Colonic mucosa (tissue), 4 donors: Measurements from ENCODE around the gene EEF1AKMT1. TPM values are rescaled to one million over a fixed set of nuclear protein-coding genes. Genes with fewer than 3 reads are reported as not detected.

ENCODE experiments used
- DNase-seq: peaks from one replicate; pipeline ENCODE4 v3.0.0-alpha.2; 2020
- H3K27ac ChIP-seq: fragments of 200-600 bp; one replicate; pipeline ENCODE4 v1.8.0; 2021
- H3K27me3 ChIP-seq: fragments of 200-600 bp; one replicate; pipeline ENCODE4 v1.8.0; 2021
- H3K36me3 ChIP-seq: fragments of 200-600 bp; one replicate; pipeline ENCODE4 v1.8.0; 2021
- H3K4me1 ChIP-seq: fragments of 200-600 bp; one replicate; pipeline ENCODE4 v1.8.0; 2021; ENCODE audit warnings: mild to moderate bottlenecking
- H3K4me3 ChIP-seq: fragments of 200-600 bp; one replicate; pipeline ENCODE4 v1.8.0; 2021
- H3K9ac ChIP-seq, 2 donors: one replicate each; pipeline ENCODE4 v1.7.0; 2013; ENCODE audit warnings: control low read depth in 2 of 2, low read depth in 2 of 2, low read length in 2 of 2
- H3K9me3 ChIP-seq: fragments of 200-600 bp; one replicate; pipeline ENCODE4 v1.8.0; 2021
- CTCF ChIP-seq: fragments of 200-600 bp; IDR thresholded peaks from one replicate; pipeline ENCODE4 v1.8.0; 2022; ENCODE audit warnings: antibody characterized with exemption, mild to moderate bottlenecking
- intact Hi-C: fragments of 100-400 bp; cut with DNase I; formaldehyde crosslinking; loops from one replicate; pipeline ENCODE4 v1.14.1; 2022
- total RNA-seq, 2 donors: library from RNA; stranded (reverse); fragmentation: NEBNext Ultra II Directional in 1 of 2; extraction: Animal tissue kit (Norgen Biotek cat#: 25700) in 1 of 2; gene quantifications; one replicate each; pipeline ENCODE4 v1.2.1, GENCODE V29; 2021
- donor health status: healthy.
- donor health status: DM: no; HTN: no; CAD: no.
- donor health status: DM: no; HTN: no; CAD: no.

The EEF1AKMT1 gene
- total RNA-seq, 2 donors from 2014 or later: 4.8 to 5.2 TPM

- H3K27me3 ChIP-seq: no peaks in the 10 kb centered on the region
- intact Hi-C loops: no loop called here
- no peak overlapping the region for H3K27ac ChIP-seq
- no peaks in the 10 kb centered on the region for H3K36me3 ChIP-seq
- H3K4me1 ChIP-seq: no peaks in the 10 kb centered on the region
- H3K4me3 ChIP-seq: no peak overlapping the region
- DNase-seq: no peak
- no peaks in the 10 kb centered on the region for H3K9me3 ChIP-seq
- H3K9ac ChIP-seq: no peak overlapping the region
- TF ChIP-seq CTCF: no peak
Measured at GRCh38 chr13:20778311-20778710, 4.5 kb upstream of the EEF1AKMT1 start.

GRCh38 chr13:20776751-20777150, 3.0 kb upstream of the EEF1AKMT1 start:
- Histone ChIP-seq H3K9me3 (no peaks in the 10 kb centered on the region), H3K27ac (no peak overlapping the region), H3K9ac (no peak overlapping the region), H3K36me3 (no peaks in the 10 kb centered on the region), H3K4me3 (no peak overlapping the region), H3K4me1 (peaks cover 5% of the 10 kb centered on the region), H3K27me3 (no peaks in the 10 kb centered on the region)
- no peak for DNase-seq
- no peak for TF ChIP-seq CTCF
- intact Hi-C loops: no loop called here

GRCh38 chr13:20775961-20776360, 2.2 kb upstream of the EEF1AKMT1 start:
- DNase-seq: no peak
- TF ChIP-seq CTCF: no peak
- H3K27me3 ChIP-seq: no peaks in the 10 kb centered on the region
- H3K27ac ChIP-seq: no peak overlapping the region
- intact Hi-C loops: no loop called here
- no peaks in the 10 kb centered on the region for H3K9me3 ChIP-seq
- H3K36me3 ChIP-seq: no peaks in the 10 kb centered on the region
- no peak overlapping the region for H3K9ac ChIP-seq
- H3K4me1 ChIP-seq: peaks cover 5% of the 10 kb centered on the region
- no peak overlapping the region for H3K4me3 ChIP-seq

GRCh38 chr13:20774746-20775145, 985 bp upstream of the EEF1AKMT1 start:
- Histone ChIP-seq H3K36me3 (no peaks in the 10 kb centered on the region), H3K4me1 (peaks cover 5% of the 10 kb centered on the region), H3K9ac (no peak overlapping the region), H3K27ac (no peak overlapping the region), H3K4me3 (no peak overlapping the region), H3K27me3 (no peaks in the 10 kb centered on the region), H3K9me3 (no peaks in the 10 kb centered on the region)
- no peak for DNase-seq
- no peak for TF ChIP-seq CTCF
- intact Hi-C loops: no loop called here

GRCh38 chr13:20772401-20773131, 1.2 kb downstream of the EEF1AKMT1 start:
- Histone ChIP-seq H3K9ac (peak overlapping the region in 1 of 2 donors; percentile 86), H3K4me3 (peak overlapping the region; percentile 49), H3K27me3 (no peaks in the 10 kb centered on the region), H3K27ac (peak overlapping the region; percentile 83), H3K36me3 (no peaks in the 10 kb centered on the region), H3K4me1 (peaks cover 5% of the 10 kb centered on the region), H3K9me3 (no peaks in the 10 kb centered on the region)
- no peak for DNase-seq
- intact Hi-C loops: no loop called here
- no peak for TF ChIP-seq CTCF
